IMR-90 (cell line): ENCODE results near the gene KIF18A. TPM values are rescaled to one million over a fixed set of nuclear protein-coding genes. Genes with fewer than 3 reads are reported as not detected.
"Not testable (repeated sequence)": the region's sequence is repeated elsewhere in the genome, so short reads cannot be mapped to it uniquely, and the experiment has no call there.

ENCODE experiments used
- ATAC-seq: fragments of 200-7000 bp; cut with Tn5 transposase; 2 replicates; pipeline ENCODE4 v1.9.1; 2020; ENCODE audit warnings: low read depth, mild to moderate bottlenecking, moderate library complexity
- BruUV-seq: library from RNA; stranded (reverse); fragments of 400-500 nt; replicated peaks from 2 replicates; lab custom pipeline; 2021; lab: Mats Ljungman, UMichigan
- CTCF ChIA-PET: fragments of 300-600 bp; formaldehyde crosslinking; extraction: SDS; loops from one replicate; lab custom pipeline; 2021; ENCODE audit warnings: antibody characterized with exemption; lab: Yijun Ruan, JAX
- POLR2A ChIA-PET: fragments of 300-600 bp; sonication (Branson Sonifier 250); formaldehyde crosslinking; loops from one replicate; lab custom pipeline; 2022; ENCODE audit warnings: antibody characterized with exemption; ENCODE audit not compliant: unreplicated experiment; lab: Charles Lee
- DNase-seq: peaks from one replicate; pipeline ENCODE4 v3.0.0; 2013
- H2AFZ ChIP-seq: replicated peaks from 2 replicates; pipeline ENCODE3; 2013; ENCODE audit warnings: low read length, mild to moderate bottlenecking; ENCODE audit not compliant: poor library complexity
- H2AK5ac ChIP-seq: 2 replicates; pipeline ENCODE4 v1.6.1; 2013; ENCODE audit warnings: low read depth, low read length, inconsistent platforms
- H2AK9ac ChIP-seq: replicated peaks from 2 replicates; pipeline ENCODE3; 2013; ENCODE audit warnings: mild to moderate bottlenecking, low read depth, low read length, moderate library complexity; ENCODE audit not compliant: poor library complexity
- H2BK120ac ChIP-seq: 2 replicates; pipeline ENCODE4 v1.6.1; 2013; ENCODE audit warnings: low read depth, low read length, inconsistent platforms
- H2BK15ac ChIP-seq: 3 replicates; pipeline ENCODE4 v1.6.1; 2013; ENCODE audit warnings: low read depth, low read length, inconsistent platforms
- H2BK20ac ChIP-seq: 2 replicates; pipeline ENCODE4 v1.6.1; 2013; ENCODE audit warnings: low read depth, mild to moderate bottlenecking, inconsistent platforms, low read length, moderate library complexity
- H2BK5ac ChIP-seq: 2 replicates; pipeline ENCODE4 v1.6.1; 2013; ENCODE audit warnings: mild to moderate bottlenecking, low read depth, low read length, inconsistent platforms; ENCODE audit not compliant: poor library complexity, severe bottlenecking
- H3K14ac ChIP-seq: replicated peaks from 2 replicates; pipeline ENCODE4 v1.6.1; 2013; ENCODE audit warnings: low read depth, low read length, inconsistent platforms
- H3K18ac ChIP-seq: 2 replicates; pipeline ENCODE4 v1.6.1; 2013; ENCODE audit warnings: low read depth, low read length, control low read depth
- H3K23ac ChIP-seq: 2 replicates; pipeline ENCODE4 v1.6.1; 2013; ENCODE audit warnings: low read depth, low read length, inconsistent platforms
- H3K27ac ChIP-seq: 2 replicates; pipeline ENCODE4 v1.5.1; 2013; ENCODE audit warnings: mild to moderate bottlenecking, control low read depth, low read length; ENCODE audit not compliant: insufficient read depth
- H3K27me3 ChIP-seq: 2 replicates; pipeline ENCODE4 v1.6.1; 2013; ENCODE audit warnings: low read length; ENCODE audit not compliant: control insufficient read depth, insufficient read depth
- H3K36me3 ChIP-seq: 2 replicates; pipeline ENCODE4 v1.6.1; 2013; ENCODE audit warnings: low read length, mixed read lengths; ENCODE audit not compliant: control insufficient read depth, insufficient read depth
- H3K4ac ChIP-seq: 2 replicates; pipeline ENCODE4 v1.6.1; 2013; ENCODE audit warnings: low read depth, low read length, inconsistent platforms
- H3K4me1 ChIP-seq: 2 replicates; pipeline ENCODE4 v1.6.1; 2013; ENCODE audit warnings: low read length, mixed read lengths; ENCODE audit not compliant: control insufficient read depth, insufficient read depth
- H3K4me2 ChIP-seq: 2 replicates; pipeline ENCODE4 v1.6.1; 2013; ENCODE audit warnings: low read depth, mild to moderate bottlenecking, control low read depth, low read length, moderate library complexity
- H3K4me3 ChIP-seq: 2 replicates; pipeline ENCODE4 v1.5.1; 2013; ENCODE audit warnings: low read depth, mild to moderate bottlenecking, control low read depth, low read length, moderate library complexity; ENCODE audit not compliant: insufficient read depth
- H3K56ac ChIP-seq: 2 replicates; pipeline ENCODE4 v1.6.1; 2013; ENCODE audit warnings: low read length, inconsistent platforms; ENCODE audit not compliant: insufficient read depth; ENCODE audit errors: extremely low read depth
- H3K79me1 ChIP-seq, 2 experiments: 2 replicates each; pipeline ENCODE4 v1.6.1; 2013; ENCODE audit warnings: low read length in 2 of 2, inconsistent platforms in 1 of 2, low read depth in 1 of 2
- H3K9ac ChIP-seq: 2 replicates; pipeline ENCODE4 v1.6.1; 2013; ENCODE audit warnings: low read depth, low read length, control low read depth
- H3K9me1 ChIP-seq: 2 replicates; pipeline ENCODE4 v1.6.1; 2013; ENCODE audit warnings: low read length, inconsistent platforms; ENCODE audit not compliant: insufficient read depth
- H3K9me3 ChIP-seq: 2 replicates; pipeline ENCODE4 v1.6.1; 2013; ENCODE audit warnings: low read length; ENCODE audit not compliant: control insufficient read depth, insufficient read depth
- H4K20me1 ChIP-seq: 2 replicates; pipeline ENCODE4 v1.6.1; 2013; ENCODE audit warnings: low read length, inconsistent platforms; ENCODE audit not compliant: insufficient read depth
- H4K5ac ChIP-seq: 2 replicates; pipeline ENCODE4 v1.6.1; 2013; ENCODE audit warnings: mild to moderate bottlenecking, low read depth, low read length, control low read depth
- H4K8ac ChIP-seq, 2 experiments: 2 replicates each; pipeline ENCODE4 v1.6.1; 2013; ENCODE audit warnings: low read depth in 2 of 2, low read length in 2 of 2, control low read depth in 1 of 2, inconsistent platforms in 1 of 2
- H4K91ac ChIP-seq: 2 replicates; pipeline ENCODE4 v1.6.1; 2013; ENCODE audit warnings: low read depth, low read length, inconsistent platforms; ENCODE audit not compliant: insufficient read depth
- WGBS, 2 experiments: methylation state at CpG; one replicate each; pipeline versions ENCODE4 v1.1.5 to v1.1.7; 2013; ENCODE audit warnings: missing lambda C conversion rate in 2 of 2; ENCODE audit not compliant: insufficient read length in 1 of 2; ENCODE audit errors: extremely low coverage in 2 of 2; 5-methylcytosine and 5-hydroxymethylcytosine counted together
- dilution Hi-C: fragments of 300-500 bp; cut with HindIII; formaldehyde crosslinking; loops from one replicate; pipeline ENCODE4 v1.14.3; 2018; ENCODE audit warnings: low sequenced_read_pairs; ENCODE audit not compliant: unreplicated experiment
- in situ Hi-C: fragments of 300-500 bp; cut with MboI; formaldehyde crosslinking; loops from 3 replicates; pipeline ENCODE4 v1.14.3; 2019; ENCODE audit warnings: low sequenced_read_pairs, inconsistent platforms, mixed read lengths
- intact Hi-C: fragments of 100-400 bp; cut with micrococcal nuclease; formaldehyde crosslinking; loops from 2 replicates; pipeline ENCODE4 v1.10.0; 2022
- polyA plus RNA-seq, 3 experiments: library from polyadenylated mRNA; depleted of rRNA; stranded (reverse); fragments of >200 nt; gene quantifications; 2 replicates each; pipeline ENCODE4 v1.2.3, GENCODE V29; 2012; ENCODE audit warnings: low replicate concordance in 1 of 3
- total RNA-seq: library from RNA; depleted of rRNA; stranded (reverse); fragments of >200 nt; gene quantifications from 2 replicates; pipeline ENCODE4 v1.2.3, GENCODE V29; 2012

KIF18A gene
- total and polyA plus RNA-seq, 2 of the 4 experiments (the other 2 are of a cell fraction) = 8.9 to 24.4 TPM

- H3K36me3 ChIP-seq, H4K91ac ChIP-seq, H2BK120ac ChIP-seq, H2BK15ac ChIP-seq, H2AK9ac ChIP-seq, H3K18ac ChIP-seq, H3K9me1 ChIP-seq, ATAC-seq, H3K4me1 ChIP-seq, H2AK5ac ChIP-seq, H3K27ac ChIP-seq, H3K14ac ChIP-seq, H3K9ac ChIP-seq, dilution Hi-C loops, H2BK20ac ChIP-seq, H3K56ac ChIP-seq, POLR2A ChIA-PET, H4K20me1 ChIP-seq, H3K4me3 ChIP-seq, H2BK5ac ChIP-seq, H3K27me3 ChIP-seq, H3K23ac ChIP-seq, intact Hi-C loops, H3K4me2 ChIP-seq, H3K9me3 ChIP-seq, DNase-seq, H3K4ac ChIP-seq, H2AFZ ChIP-seq, BruUV-seq: not testable (repeated sequence)
- WGBS, 2 experiments = no CpG with 5 or more reads among the region's 4 CpGs
- in situ Hi-C loops = loop anchor here (10.0 kb wide), 2 partner anchors 397 to 1233 kb away; partner anchors contain the start of gene BDNF
- peaks cover 24 to 50% of the 10 kb centered on the region in 2 experiments for H3K79me1 ChIP-seq
- peak overlapping the region; percentile 58; the same call in 1 of the 2 replicates for H4K5ac ChIP-seq
- peak overlapping the region in 1 of 2 experiments; percentile 58; a peak in 2 of 4 replicates for H4K8ac ChIP-seq
- CTCF ChIA-PET = interaction anchor here (1.3 kb wide), 1 partner anchor 385 kb away, joined by 4 read pairs; no protein-coding TSS in a partner anchor
Measured at GRCh38 chr11:28102300-28102699, 5.7 kb downstream of the KIF18A start.
